Measurements from ENCODE around the gene ZNF81.
"Not testable (repeated sequence)": the region's sequence is repeated elsewhere in the genome, so short reads cannot be mapped to it uniquely, and the experiment has no call there.

ZNF81 gene

GRCh38 chrX:47961830-47962229, 125.1 kb downstream of the ZNF81 start:
- H3K27ac Mint-ChIP-seq; H3K36me3 Mint-ChIP-seq (ENCODE audit: insufficient read depth); DNase-seq; H3K9me3 Mint-ChIP-seq; H3K27me3 Mint-ChIP-seq; ATAC-seq (replicated peaks); H3K4me1 Mint-ChIP-seq (ENCODE audit: low read depth in 2 of 2); H3K4me3 Mint-ChIP-seq: not testable (repeated sequence)

- not testable (repeated sequence) for H3K4me3 Mint-ChIP-seq; ATAC-seq (replicated peaks); H3K4me1 Mint-ChIP-seq (ENCODE audit: low read depth in 2 of 2); DNase-seq; H3K27ac Mint-ChIP-seq; H3K27me3 Mint-ChIP-seq; H3K36me3 Mint-ChIP-seq (ENCODE audit: insufficient read depth); H3K9me3 Mint-ChIP-seq
Measured at GRCh38 chrX:47965526-47965925, 128.8 kb downstream of the ZNF81 start.

Data from effector memory CD8-positive, alpha-beta T cell (primary cell).